Body of pancreas (tissue), 4 donors: ENCODE results near the gene SWT1.

Source experiments
- CTCF ChIP-seq, 7 experiments: fragments of 450-650 bp in 4 of 7; fragments of 200-600 bp in 3 of 7; sonication (generic) in 3 of 7; IDR thresholded peaks; one replicate each; pipeline ENCODE4 v1.5.1; 2016 to 2019; ENCODE audit warnings: antibody characterized with exemption in 7 of 7
- POLR2A ChIP-seq, 3 donors: fragments of 450-650 bp; IDR thresholded peaks; one replicate each; pipeline ENCODE4 v1.6.1; 2016; ENCODE audit warnings: antibody characterized with exemption in 3 of 3, mild to moderate bottlenecking in 2 of 3

GRCh38 chr1:185110145-185110544, 46.8 kb upstream of the SWT1 start:
- TF ChIP-seq POLR2A (IDR thresholded peaks at IDR 0.05) (no peak), CTCF (IDR thresholded peaks at IDR 0.05) (no peak)
